Mucosa of gallbladder (tissue), 1 donor: ENCODE data around the gene ACTR8. TPM values are rescaled to one million over a fixed set of nuclear protein-coding genes. Genes with fewer than 3 reads are reported as not detected.

Experiments
- DNase-seq: peaks from one replicate; pipeline ENCODE4 v3.0.0-alpha.2; 2020; ENCODE audit warnings: low spot score
- total RNA-seq: library from RNA; stranded (reverse); gene quantifications from one replicate; pipeline ENCODE4 v1.2.1, GENCODE V29; 2021
- donor health status: DM: no; HTN: no; CAD: no.

Gene ACTR8
- total RNA-seq, 1 donor from 2014 or later: 31.5 TPM

GRCh38 chr3:53836084-53836872, 45.7 kb downstream of the ACTR8 start:
- DNase-seq: no peak

- no peak for DNase-seq
Measured at GRCh38 chr3:53835257-53835656, 46.7 kb downstream of the ACTR8 start.

- DNase-seq: no peak
Measured at GRCh38 chr3:53834429-53835095, 47.4 kb downstream of the ACTR8 start.

GRCh38 chr3:53833700-53834099, 48.3 kb downstream of the ACTR8 start:
- no peak for DNase-seq

- no peak for DNase-seq
Measured at GRCh38 chr3:53833053-53833645, 48.8 kb downstream of the ACTR8 start.

GRCh38 chr3:53830944-53831343, 51.0 kb downstream of the ACTR8 start:
- no peak for DNase-seq

GRCh38 chr3:53829605-53830004, 52.3 kb downstream of the ACTR8 start:
- no peak for DNase-seq

- DNase-seq: no peak
Measured at GRCh38 chr3:53828581-53828980, 53.4 kb downstream of the ACTR8 start.

GRCh38 chr3:53826048-53826447, 55.9 kb downstream of the ACTR8 start:
- DNase-seq: no peak

GRCh38 chr3:53824795-53825194, 57.2 kb downstream of the ACTR8 start:
- no peak for DNase-seq

- no peak for DNase-seq
Measured at GRCh38 chr3:53823956-53824657, 57.8 kb downstream of the ACTR8 start.

GRCh38 chr3:53823026-53823955, 58.7 kb downstream of the ACTR8 start:
- DNase-seq: no peak

GRCh38 chr3:53822331-53822741, 59.6 kb downstream of the ACTR8 start:
- no peak for DNase-seq

- no peak for DNase-seq
Measured at GRCh38 chr3:53821631-53822121, 60.3 kb downstream of the ACTR8 start.

GRCh38 chr3:53820756-53821580, 61.0 kb downstream of the ACTR8 start:
- DNase-seq: no peak

- no peak for DNase-seq
Measured at GRCh38 chr3:53820084-53820483, 61.9 kb downstream of the ACTR8 start.

- DNase-seq: no peak
Measured at GRCh38 chr3:53819163-53819868, 62.6 kb downstream of the ACTR8 start.

GRCh38 chr3:53818221-53819162, 63.5 kb downstream of the ACTR8 start:
- no peak for DNase-seq
